Esophagus squamous epithelium (tissue), 4 donors: ENCODE measurements around the gene MSH2.

ENCODE experiments used
- CTCF ChIP-seq, 6 experiments: fragments of 450-650 bp in 4 of 6; fragments of 200-600 bp in 2 of 6; sonication (generic) in 2 of 6; IDR thresholded peaks; one replicate each; pipeline ENCODE4 v1.5.1; 2016 to 2019; ENCODE audit warnings: antibody characterized with exemption in 6 of 6, mild to moderate bottlenecking in 4 of 6, moderate library complexity in 4 of 6
- POLR2A ChIP-seq, 4 donors: fragments of 450-650 bp; IDR thresholded peaks; one replicate each; pipeline ENCODE4 v1.6.1; 2017; ENCODE audit warnings: antibody characterized with exemption in 4 of 4, mild to moderate bottlenecking in 4 of 4, moderate library complexity in 3 of 4

GRCh38 chr2:47360927-47361326, 42.0 kb upstream of the MSH2 start:
- TF ChIP-seq CTCF (IDR thresholded peaks at IDR 0.05) (no peak), POLR2A (IDR thresholded peaks at IDR 0.05) (no peak)
